ENCODE measurements around the gene FKBP4. TPM values are rescaled to one million over a fixed set of nuclear protein-coding genes. Genes with fewer than 3 reads are reported as not detected.

Gene FKBP4
- total and polyA plus RNA-seq, 2 of the 8 experiments (the other 6 are each of a cell fraction or from before 2014, with no cell fraction given): 72.6 to 243 TPM

- no peak for TF ChIP-seq HDAC2 (IDR thresholded peaks at IDR 0.05; ENCODE audit: borderline replicate concordance in 1 of 2, low read depth in 2 of 2, low read length in 2 of 2)
- TF ChIP-seq TAF7 (optimal IDR thresholded peaks at IDR 0.05; ENCODE audit: borderline replicate concordance, low read depth, low read length): no peak
- no peak for TF ChIP-seq BACH1 (IDR thresholded peaks at IDR 0.05; ENCODE audit: low read length)
Observed at GRCh38 chr12:2851931-2852330, 57.2 kb downstream of the FKBP4 start (continued).
